ENCODE measurements around the gene CAMK2G.

DNA sequence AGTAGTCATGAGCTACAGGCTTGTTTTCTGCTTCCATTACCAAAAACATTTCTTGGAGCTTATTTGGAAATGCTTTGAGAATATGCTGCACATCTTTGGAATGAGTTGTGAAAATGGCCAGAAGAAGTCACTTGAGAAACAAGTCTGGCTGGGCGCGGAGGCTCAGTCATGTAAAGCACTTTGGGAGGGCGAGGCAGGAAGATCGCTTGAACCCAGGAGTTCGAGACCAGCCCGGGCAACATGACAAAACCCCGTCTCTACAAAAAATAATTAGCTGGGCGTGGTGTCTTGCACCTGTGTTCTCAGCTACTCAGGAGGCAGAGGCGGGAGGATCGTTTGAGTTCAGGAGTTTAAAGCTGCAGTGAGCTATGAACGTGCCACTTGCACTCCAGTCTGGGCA lies 93.4 kb downstream of the CAMK2G start:
- TF ChIP-seq, protein P1, sequence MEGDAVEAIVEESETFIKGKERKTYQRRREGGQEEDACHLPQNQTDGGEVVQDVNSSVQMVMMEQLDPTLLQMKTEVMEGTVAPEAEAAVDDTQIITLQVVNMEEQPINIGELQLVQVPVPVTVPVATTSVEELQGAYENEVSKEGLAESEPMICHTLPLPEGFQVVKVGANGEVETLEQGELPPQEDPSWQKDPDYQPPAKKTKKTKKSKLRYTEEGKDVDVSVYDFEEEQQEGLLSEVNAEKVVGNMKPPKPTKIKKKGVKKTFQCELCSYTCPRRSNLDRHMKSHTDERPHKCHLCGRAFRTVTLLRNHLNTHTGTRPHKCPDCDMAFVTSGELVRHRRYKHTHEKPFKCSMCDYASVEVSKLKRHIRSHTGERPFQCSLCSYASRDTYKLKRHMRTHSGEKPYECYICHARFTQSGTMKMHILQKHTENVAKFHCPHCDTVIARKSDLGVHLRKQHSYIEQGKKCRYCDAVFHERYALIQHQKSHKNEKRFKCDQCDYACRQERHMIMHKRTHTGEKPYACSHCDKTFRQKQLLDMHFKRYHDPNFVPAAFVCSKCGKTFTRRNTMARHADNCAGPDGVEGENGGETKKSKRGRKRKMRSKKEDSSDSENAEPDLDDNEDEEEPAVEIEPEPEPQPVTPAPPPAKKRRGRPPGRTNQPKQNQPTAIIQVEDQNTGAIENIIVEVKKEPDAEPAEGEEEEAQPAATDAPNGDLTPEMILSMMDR (IDR thresholded peaks at IDR 0.05; ENCODE audit: low read depth, low read length, poor library complexity, severe bottlenecking), result no peak
- no peak for TF ChIP-seq EZH2phosphoT487 (IDR thresholded peaks at IDR 0.05; ENCODE audit: borderline replicate concordance, low read length)

All from DOHH2 (cell line).